Epithelial cell of esophagus (primary cell): ENCODE data around the gene RNF223.
"Not testable (repeated sequence)": the region's sequence is repeated elsewhere in the genome, so short reads cannot be mapped to it uniquely, and the experiment has no call there.

Source experiments
- DNase-seq: peaks from one replicate; pipeline ENCODE4 v3.0.0; 2010; ENCODE audit warnings: low read depth
- H3K4me3 ChIP-seq: 2 replicates; pipeline ENCODE4 v1.5.1; 2011; ENCODE audit warnings: mild to moderate bottlenecking, low read length, control low read depth
- TF ChIP-seq, protein P1 (sequence below): IDR thresholded peaks from 2 replicates; pipeline ENCODE4 v1.5.1; 2011; ENCODE audit warnings: low read depth, mild to moderate bottlenecking, low read length, control low read depth, inconsistent platforms; ENCODE audit not compliant: insufficient read depth; ENCODE audit errors: missing control alignments

The RNF223 gene

DNA sequence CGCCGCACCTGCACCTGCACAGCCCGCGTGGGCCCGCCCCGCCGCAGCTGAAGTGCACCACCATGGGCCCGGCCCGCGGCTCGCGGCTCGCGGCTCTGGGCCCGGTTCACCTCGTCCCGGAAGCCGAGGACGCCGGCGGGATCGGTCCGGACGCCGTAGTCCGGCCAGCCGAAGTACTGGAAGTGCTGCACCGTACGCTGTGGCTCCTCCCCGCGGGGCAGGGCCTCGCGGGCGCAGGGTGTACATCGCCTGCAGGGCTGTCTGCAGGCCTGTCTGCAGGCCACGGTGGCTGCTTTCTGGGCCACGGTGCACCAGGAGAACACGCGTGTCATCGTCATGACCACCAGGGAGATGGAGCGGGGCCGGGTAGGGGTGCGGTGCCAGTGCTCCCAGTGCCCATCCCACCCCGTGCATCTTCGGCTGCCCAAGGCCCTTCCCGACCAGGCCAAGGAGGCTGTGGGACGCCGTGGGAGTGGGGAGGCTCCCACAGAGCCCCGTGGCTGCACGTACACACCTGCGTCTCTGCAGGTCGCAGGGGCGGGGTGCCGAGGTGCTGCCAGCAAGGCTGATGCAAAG lies 6.7 kb downstream of the RNF223 start:
- H3K4me3 ChIP-seq: no peak overlapping the region
- no peak for DNase-seq
- TF ChIP-seq, protein P1, sequence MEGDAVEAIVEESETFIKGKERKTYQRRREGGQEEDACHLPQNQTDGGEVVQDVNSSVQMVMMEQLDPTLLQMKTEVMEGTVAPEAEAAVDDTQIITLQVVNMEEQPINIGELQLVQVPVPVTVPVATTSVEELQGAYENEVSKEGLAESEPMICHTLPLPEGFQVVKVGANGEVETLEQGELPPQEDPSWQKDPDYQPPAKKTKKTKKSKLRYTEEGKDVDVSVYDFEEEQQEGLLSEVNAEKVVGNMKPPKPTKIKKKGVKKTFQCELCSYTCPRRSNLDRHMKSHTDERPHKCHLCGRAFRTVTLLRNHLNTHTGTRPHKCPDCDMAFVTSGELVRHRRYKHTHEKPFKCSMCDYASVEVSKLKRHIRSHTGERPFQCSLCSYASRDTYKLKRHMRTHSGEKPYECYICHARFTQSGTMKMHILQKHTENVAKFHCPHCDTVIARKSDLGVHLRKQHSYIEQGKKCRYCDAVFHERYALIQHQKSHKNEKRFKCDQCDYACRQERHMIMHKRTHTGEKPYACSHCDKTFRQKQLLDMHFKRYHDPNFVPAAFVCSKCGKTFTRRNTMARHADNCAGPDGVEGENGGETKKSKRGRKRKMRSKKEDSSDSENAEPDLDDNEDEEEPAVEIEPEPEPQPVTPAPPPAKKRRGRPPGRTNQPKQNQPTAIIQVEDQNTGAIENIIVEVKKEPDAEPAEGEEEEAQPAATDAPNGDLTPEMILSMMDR: no peak

DNA sequence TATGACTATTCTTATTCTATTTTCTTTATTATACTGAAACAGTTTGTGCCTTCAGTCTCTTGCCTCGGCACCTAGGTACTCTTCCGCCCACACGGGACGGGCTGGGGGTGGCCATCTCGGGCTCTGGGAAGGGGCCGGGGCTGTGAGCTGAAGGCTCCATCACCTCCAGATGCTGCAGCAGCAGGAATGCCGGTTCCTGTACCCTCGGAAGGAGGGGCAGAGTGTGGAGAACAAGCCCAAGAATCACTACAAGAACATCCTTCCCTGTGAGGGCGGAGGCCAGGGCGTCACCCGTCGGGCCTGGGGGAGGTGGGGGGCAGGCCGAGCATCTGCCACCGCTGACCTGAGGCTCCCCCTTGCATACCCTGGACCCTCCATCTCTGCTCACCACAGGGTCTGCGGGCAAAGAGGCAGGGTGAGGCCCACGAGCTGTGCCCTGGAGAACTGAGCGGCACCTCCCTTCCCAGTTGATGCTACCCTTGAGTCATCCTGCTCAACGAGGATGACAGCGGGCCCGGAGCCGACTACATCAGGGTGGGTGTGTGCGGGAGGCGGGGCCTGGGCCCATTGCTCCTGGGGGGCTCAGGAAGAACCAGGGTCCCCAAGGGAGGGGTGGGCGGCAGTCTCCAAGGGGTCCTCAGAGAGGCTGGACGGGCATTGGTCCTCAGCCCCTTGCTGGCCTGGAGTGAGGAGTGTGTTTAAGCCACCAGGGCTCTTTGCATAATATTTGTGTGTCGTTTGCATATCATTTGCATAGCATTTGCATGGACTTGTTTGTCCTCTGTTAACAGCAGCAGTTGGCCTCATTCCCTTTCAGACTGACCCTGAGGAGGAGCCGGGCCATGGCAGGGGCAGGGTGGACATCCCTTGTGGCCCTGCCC lies 7.5 kb downstream of the RNF223 start:
- DNase-seq: peak; percentile 44
- TF ChIP-seq, protein P1: no peak
- H3K4me3 ChIP-seq: no peak overlapping the region

DNA sequence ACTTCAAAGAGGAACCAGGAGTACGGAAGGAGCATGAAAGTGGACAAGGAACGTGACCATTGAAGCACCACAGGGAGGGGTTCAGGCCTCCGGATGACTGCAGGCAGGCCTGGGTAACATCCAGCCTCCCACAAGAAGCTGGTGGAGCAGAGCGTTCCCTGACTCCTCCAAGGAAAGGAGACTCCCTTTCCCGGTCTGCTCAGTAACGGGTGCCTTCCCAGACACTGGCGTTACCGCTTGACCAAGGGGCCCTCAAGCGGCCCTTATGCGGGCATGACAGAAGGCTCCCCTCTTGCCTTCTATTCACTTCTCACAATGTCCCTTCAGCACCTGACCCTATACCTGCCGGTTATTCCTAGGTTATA lies 8.2 kb downstream of the RNF223 start:
- DNase-seq, H3K4me3 ChIP-seq: not testable (repeated sequence)

DNA sequence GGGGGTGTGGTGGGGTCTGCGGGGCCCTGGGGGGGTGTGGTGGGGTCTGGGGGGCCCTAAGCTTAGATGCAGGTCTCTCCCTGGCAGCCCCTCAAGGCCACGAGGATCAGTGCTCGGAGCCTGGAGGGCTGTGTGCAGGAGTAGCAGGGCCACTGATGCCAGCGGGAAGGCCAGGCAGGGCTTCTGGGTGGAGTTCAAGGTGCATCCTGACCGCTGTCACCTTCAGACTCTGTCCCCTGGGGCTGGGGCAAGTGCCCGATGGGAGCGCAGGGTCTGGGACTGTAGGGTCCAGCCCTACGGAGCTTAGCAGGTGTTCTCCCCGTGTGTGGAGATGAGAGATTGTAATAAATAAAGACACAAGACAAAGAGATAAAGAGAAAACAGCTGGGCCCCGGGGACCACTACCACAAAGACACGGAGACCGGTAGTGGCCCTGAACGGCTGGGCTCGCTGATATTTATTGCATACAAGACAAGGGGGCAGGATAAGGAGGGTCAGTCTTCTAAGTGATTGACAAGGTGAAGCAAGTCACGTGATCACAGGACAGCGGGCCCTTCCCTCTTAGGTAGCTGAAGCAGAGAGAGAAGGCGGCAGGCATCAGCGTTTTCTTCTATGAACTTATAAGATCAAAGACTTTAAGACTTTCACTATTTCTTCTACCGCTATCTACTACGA lies 8.7 kb downstream of the RNF223 start:
- no peak overlapping the region for H3K4me3 ChIP-seq
- TF ChIP-seq, protein P1: no peak
- no peak for DNase-seq

DNA sequence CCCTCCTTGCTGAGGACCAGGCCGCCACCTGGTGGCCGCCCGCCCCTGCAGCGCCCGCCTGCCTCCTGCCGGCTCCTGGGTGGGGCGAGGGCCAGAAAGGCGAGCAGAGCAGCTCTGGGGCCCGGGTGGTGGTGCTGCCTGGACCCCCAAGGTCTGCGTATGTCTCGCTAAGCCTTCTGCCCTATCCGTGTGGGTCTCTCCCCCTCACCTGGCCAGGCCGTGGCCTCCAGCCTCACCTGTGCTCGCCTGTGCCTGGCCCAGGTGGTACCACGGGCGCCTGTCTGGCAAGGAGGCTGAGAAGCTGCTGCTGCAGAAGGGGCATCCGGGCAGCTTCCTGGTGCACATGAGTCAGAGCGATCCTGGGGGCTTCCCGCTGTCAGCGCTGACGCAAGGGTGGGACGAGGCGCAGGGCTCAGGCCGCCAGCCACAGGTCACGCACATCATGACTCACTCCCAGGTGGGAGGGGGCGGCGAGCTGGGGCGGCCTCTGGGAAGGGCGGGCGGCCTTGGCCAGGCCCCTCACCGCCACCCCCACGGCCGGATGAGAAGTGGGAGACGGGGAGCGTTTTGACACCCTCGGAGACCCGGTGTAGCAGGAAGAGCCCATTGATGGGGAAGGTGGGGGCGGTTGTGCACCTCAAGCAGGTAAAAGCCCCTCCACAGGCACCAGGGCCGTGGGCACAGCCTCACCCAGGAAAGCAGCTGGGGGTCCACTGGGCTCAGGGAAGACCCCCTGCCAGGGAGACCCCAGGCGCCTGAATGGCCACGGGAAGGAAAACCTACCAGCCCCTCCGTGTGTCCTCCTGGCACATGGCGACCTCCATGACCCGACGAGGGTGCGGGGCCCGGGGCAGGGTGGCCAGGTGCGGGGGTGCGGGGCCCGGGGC lies 9.9 kb downstream of the RNF223 start:
- peak; percentile 68 for DNase-seq
- H3K4me3 ChIP-seq: no peak overlapping the region
- TF ChIP-seq, protein P1: peak; percentile 65

DNA sequence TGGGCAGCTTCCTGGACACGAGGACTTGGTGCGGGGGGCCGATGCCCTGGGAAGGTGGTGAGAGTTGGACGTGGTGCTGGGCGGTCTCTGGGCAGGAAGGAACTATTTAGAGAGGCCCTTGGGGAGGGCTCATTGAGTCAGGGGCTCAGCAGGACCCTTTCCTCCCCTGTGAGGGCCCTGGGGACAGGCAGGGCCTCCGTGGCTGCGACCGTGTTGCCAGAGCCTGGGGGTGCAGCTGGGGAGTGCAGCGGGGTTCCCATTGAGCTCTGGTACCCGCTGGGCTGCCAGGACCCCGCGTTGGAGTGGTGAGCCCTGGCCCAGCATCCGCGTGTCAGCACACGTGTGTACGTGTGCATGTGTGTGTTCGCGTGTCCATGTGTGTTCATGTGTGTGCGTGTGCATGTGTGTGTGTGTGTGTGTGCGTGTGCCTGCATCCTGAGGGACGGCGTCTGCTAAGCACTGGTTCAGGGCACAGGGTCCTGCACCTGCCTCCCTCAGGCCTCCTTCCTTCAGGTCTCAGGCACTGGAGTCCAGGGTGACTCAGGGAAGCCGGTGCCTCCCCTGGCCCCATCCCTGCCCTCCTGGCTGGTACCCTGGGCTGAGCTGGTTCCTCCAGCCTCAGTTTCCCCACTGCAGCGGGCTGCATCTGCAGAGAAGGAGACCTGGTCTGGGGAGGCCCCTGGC lies 10.7 kb downstream of the RNF223 start:
- no peak for DNase-seq
- TF ChIP-seq, protein P1: no peak
- H3K4me3 ChIP-seq: no peak overlapping the region
